GM18526 (cell line): ENCODE results near the gene CD209.

Source experiments
- POLR2A ChIP-seq: IDR thresholded peaks from 3 replicates; pipeline ENCODE4 v1.6.1; 2011; ENCODE audit not compliant: insufficient read length; ENCODE audit errors: extremely low read depth

Gene CD209

DNA sequence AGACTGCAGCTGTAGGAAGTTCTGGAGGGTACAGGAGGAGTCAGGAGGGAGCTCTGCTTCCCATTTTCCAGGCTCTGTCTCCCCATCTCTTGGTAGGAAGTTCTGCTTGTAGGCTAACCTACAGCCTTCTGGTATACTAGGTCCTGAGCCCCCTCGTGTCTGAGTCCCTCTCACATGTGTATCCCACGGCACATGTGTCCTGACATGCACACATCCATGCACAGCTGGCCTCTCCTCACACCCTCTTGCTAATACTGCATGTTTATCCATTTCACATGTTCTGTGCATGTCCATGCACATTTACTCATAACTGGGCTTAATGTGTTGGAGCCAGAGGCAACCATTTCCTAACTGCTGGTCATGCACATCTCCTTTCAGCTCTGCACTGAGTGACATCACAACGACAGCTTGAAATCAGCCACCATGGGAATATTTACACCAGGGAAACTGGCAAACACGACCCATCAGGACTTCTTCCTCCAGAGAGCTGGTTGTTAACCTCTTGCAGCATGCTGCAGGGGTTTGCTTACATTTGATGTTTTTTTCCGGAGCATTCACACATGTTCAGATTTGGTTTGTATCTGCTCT is 3.0 kb downstream of the CD209 start:
- TF ChIP-seq POLR2A = no peak

DNA sequence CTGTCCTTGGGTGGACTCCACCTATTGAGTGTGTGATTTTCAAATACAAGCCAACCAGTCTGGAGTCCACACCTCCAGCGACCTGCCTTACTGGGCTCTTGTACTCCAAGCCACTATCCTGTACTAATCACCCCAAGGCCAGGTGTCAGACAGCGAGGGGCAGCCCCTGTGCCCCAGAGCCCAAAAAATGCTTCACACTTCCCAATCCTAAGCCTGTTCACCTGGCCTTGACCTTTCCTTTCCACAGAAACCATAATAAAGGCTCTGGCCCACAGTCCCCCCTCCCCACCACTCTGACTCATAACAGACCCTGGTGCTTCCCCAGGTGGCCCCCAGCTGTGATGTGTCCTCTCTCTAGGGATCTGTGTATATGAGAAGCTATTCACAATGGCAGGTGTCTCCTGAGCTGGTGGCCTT is 3.9 kb downstream of the CD209 start:
- no peak for TF ChIP-seq POLR2A

DNA sequence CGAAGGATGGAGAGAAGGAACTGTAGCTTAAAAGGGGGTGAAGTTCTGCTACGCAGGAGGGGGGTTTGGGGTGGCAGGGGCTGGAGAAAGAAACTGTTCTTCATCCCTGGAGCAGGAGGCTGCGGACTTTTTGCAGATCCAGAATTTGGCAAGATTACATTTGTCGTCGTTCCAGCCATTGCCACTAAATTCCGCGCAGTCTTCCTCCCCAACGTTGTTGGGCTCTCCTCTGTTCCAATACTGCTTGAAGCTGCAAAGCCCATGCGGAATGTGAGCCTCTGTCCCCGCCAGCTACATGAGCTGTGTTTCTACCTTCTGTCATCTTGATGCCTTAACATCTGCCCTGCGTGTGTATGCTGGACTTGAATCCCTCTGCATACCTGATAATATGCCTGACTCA is 4.3 kb downstream of the CD209 start:
- no peak for TF ChIP-seq POLR2A

DNA sequence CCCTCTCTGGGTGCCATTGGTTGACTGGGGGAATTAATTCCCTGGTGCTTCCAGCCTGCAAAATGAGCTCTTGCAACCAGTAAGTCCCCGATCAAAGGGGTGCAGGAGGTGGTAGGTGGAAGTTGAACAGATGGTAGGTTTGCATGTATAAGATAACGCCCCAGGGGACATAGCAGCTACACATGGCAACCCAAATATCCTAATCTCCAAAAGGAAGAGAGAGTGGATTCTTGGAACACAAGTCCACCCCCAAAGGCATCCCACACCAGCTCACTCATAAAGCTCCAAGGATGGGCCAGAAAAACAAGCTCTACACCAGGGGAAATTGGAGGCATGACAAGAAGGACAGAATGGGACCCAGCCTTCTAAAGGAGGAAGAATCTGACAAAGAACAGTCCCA is 4.8 kb downstream of the CD209 start:
- TF ChIP-seq POLR2A = no peak

DNA sequence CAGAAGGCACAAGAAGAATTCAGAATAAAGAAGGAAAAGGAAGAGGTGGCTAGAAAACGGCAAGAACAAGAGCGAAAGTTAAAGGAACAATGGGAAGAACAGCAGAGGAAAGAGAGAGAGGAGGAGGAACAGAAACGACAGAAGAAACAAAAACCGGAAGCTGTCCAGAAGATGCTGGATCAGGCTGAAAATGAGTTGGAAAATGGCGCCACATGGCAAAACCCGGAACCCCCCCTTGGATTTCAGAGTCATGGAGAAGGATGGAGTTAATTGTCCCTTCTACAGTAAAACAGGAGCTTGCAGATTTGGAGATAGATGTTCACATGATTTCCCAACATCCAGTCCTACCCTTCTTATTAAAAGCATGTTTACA is 6.7 kb downstream of the CD209 start:
- no peak for TF ChIP-seq POLR2A

DNA sequence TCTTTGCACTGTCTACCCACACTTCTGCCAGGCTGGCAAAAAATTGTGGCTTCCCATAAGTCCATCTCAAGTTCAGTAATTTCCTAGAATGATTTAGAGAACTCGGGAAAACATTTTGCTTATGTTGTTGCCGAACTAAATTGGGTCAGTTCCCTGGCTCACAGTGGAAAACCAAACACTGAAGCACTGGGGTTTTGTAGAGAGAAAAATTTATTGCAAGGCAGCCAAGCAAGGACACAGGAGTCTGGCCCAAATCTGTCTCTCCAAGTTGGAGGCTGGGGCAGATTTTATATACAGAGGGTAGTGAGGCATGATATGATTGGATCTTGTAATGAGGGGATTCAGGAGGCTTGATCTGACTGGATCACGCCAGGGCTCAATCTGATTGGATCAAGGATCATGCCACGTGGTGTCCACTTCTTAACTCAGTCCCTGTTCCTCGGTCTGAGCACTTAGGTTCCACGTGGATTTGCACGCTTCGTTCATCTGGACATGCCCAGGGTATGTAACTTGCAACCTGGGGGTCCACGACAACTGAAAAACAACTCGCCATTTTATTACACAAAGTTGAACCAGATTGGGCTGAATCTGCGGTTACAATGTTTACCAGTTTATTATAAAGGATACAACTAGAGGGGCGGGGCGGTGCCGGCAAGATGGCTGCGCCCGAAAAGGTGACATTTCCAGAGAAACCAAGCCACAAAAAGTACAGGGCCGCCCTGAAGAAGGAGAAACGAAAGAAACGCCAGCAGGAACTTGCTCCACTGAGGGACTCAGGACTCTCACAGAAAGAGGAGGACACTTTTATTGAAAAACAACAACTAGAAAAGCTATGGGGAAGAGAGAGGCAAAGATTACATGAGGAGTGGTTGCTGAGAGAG is 7.3 kb downstream of the CD209 start:
- TF ChIP-seq POLR2A = no peak

DNA sequence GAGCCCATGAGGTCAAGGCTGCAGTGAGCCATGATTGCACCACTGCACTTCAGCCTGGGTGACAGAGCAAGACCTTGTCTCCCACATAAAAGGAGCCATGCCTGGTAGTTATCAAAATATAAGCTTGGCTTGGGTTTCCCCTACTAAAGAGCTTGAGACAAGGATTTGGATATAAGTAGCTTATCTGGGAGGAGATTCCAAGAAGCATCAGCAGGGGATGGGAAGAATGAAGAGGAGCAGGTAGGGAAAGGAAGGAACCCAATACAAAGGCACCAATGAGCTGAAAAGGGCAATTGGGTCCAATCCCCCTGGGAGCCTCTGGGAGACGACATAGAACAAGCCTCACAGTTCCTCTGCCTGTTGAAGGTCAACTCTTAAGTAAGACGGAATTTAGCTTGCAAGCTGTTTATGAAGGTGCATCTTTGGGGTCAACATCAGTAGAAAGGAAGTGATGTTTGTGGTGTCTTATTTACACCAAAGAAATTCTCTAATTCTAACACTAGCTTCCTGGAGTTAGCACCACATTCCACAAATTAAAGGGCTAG is 8.1 kb downstream of the CD209 start:
- TF ChIP-seq POLR2A = no peak

DNA sequence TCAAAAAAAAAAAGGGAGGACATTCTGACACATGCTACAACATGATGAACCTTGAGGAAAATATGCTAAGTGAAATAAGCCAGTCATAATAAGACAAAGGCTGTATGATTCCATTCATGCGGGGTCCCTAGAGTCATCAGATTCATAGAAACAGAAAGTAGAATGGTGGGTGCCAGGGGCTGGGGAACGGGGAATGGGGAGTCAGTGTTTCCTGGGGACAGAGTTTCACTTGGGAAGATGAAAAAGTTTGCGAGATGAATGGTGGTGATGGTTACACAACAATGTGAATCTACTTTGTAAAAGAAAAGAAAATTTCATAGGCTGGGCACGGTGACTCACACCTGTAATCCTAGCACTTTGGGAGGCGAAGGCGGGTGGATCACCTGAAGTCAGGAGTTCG is 9.3 kb downstream of the CD209 start:
- TF ChIP-seq POLR2A = no peak

DNA sequence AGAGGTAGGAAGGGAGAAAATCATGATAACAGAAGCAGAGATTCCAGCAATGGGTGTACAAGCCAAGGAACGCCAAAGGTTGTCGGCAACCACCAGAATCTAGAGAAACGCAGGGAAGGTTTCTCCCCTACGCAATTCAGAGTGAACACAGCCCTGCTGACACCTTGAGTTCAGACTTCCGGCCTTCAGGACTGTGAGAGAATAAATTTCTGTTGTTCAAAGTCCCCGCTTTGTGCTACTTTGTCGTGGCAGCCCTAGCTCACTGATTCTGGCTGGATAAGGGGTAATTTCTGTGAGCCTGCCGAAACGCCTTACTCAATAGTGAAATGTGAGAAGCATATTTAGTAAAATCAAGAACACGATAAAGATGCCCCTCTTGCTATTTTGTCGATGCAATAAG is 10.1 kb downstream of the CD209 start:
- TF ChIP-seq POLR2A = no peak

DNA sequence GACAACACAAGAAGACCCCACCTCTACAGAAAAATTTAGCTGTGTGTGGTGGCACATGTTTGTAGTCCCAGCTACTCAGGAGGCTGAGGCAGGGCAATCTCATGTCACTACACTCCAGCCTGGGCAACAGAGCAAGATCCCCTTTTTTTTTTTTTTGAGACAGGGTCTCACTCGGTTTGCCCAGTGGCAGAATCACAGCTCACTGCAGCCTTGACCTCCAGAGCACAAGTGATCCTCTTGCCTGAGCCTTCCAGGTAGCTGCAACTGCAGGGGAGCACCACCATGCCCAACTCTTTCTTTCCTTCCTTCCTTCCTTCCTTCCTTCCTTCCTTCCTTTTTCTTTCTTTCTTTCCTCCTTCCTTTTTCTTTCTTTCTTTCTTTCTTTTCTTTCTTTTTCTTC is 11.2 kb downstream of the CD209 start:
- TF ChIP-seq POLR2A = no peak

DNA sequence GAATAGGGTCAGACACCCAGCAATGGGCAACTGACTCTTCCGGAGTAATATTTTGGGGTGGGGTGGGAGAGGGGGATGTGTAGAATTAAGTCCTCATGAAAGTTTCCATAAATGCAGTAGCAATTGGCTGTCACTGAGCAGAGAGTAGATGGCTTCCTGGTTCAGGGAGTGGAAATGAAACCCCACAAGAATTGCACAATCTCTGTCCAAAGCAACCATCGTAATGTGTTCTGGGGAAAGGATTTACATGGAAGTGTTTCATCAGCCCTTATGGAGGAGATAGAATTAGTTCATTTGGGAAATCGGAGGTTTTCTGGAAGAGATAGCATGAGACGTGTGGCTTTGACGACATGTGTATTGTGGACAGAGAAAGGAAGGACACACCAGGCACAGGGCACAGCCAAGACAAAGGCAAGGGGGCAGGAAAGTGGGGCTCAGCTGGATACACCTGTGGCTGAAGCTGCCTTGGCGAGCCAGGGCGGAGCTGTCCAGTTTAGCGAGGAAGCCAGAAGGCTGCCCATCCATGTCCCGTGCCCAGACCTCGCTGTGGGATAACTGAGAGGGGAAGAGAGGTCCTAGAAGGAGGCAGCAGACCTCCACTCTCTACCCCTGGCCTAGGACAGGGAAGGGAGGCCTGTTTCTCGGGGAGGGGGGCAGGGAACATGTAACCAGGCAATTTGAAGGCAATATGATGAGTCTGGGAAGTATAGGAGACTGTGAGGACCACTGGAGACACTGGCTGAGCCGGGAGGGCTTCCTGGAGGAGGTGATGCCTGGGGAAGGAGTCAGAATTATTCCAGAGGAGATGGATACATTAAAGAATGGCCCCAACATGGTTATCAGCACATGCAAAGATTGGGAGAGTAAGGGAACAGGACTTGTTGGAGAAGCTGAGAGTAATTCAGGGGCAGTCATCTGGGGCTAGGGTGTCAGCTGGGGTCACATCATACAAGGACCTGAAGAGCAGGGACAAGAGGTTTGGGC is 12.8 kb downstream of the CD209 start:
- TF ChIP-seq POLR2A = no peak

DNA sequence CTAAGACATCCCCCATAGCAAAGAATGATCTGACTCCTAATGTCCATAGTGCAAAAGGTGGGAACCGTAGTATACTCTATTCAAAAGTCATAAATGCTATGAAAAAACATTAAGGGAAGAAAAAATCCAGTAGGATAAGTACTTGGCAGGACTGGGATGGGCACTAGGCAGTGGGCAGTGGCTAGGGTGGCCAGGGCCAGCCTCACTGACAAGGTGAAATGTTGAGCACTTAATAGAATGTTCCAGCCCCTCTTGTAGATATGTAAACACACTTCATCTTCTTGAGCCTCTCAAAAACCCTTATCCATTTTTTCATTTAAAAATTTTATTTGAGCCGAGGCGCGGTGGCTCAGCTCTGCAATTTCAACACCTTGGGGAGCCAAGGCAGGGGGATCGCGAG is 14.0 kb downstream of the CD209 start:
- no peak for TF ChIP-seq POLR2A

DNA sequence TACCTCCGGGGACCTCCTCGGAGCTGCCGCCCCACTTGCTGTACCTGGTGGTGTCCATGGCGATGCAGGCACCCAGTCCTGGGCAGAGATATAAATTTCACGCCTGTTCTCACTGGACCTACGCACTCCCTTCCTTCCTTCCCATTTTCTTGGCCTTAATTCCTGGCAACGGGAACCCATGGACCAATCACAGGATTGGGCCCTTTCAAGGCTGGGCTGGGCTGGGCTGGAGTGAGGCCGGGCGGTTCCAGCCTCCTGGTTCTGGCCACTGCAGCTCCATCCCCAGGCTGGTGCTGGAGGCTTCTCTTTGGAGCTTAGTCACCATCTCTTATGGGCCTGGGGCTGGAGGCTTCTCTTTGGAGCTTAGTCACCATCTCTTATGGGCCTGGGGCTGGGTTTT is 15.3 kb downstream of the CD209 start, which contains the start of gene CLEC4G:
TSS of gene CLEC4G (minus strand) at position 66 of the 400 bp plus-strand sequence. CDS start at position 58, 8 bp downstream.
- TF ChIP-seq POLR2A = no peak

DNA sequence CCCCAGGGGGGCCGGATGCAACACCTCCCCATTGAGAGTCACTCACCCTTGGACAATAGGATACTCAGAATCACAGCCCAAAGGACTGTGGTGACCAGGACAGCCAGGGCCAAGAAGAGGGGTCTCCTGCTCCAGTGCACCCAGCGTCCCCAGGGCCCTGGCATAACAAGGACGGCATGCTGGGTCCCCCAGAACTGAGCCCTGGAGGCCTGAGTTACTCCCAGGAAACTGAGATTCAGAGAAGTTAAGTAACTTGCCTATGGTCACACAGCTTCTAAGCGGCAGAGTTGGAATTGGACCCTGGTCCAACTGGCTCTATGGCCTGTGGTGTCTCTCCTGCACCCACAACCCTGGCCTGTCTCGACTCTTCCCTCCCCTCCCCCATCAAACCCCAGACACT is 15.7 kb downstream of the CD209 start:
- TF ChIP-seq POLR2A = no peak

DNA sequence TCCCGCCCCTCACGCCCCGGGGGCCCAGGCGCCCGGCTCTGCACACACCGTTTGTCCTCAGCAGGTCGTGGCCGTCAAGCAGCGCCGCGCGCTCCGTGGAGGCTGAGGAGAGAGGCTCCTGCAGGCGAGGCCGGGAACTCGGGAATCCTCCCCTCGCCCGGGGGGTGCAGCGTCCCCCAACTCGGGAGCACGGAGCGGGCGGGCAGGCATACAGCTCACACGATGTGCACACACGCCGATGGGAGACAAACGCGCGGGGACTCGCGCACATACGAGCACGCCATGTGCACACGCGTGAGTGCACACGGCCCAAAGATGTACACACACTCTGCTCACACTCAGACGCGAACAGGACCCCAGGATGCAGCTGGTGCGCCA is 16.1 kb downstream of the CD209 start:
- TF ChIP-seq POLR2A = no peak

DNA sequence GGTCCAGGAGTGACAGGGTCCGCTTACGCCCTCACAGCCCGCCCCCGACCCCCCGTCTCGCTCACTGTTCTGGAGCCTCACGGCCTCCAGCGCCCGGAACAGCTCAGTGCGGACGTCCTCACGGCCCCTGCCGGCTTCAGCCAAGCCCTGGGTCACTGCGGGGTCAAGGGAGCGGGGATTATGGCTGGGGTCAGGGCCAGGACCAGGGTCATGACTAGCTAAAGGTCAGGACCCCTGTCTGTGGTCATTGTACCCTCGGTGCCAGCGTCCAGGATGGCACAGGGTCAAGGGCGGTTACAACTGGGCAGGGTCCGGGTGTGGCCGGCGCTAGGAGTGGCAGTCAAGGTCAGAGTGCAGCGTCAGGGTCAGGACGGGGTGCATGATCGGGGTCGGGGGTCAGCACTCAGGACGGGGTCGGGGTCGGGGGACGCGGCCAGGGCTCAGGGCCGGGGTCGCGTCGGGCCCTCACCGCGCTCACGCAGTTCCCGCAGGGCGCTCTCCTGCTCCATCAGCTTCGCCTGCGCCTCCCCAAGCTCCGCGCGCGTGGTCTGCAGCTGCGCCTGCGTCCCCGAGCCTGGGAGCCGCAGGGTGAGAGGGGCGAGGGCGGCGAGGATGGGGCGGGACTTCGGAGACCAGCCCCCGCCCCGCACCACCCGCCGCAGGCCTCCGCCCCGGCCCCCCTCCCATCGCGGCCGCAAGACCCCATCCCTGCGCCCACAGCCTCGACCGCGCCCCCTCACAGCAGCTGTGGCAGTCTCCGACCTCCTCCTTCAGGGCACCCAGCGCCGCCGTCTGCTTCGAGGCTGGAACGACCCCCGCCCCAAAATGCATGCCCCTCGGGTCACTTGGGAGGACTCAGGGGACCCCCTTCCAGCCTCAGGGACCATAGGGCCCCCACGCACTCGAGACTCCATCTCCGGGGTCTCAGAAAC is 16.8 kb downstream of the CD209 start:
- no peak for TF ChIP-seq POLR2A
